IPS-20b (cell line): Measurements from ENCODE around the gene NSMF.

Experiments used
- H3K27ac ChIP-seq: one replicate; pipeline ENCODE4 v1.5.1; 2013; ENCODE audit warnings: low read length
- H3K27me3 ChIP-seq: 2 replicates; pipeline ENCODE4 v1.6.1; 2013; ENCODE audit warnings: mild to moderate bottlenecking, low read length, inconsistent platforms; ENCODE audit not compliant: insufficient read depth
- H3K36me3 ChIP-seq: 2 replicates; pipeline ENCODE4 v1.6.1; 2013; ENCODE audit warnings: low read depth, mild to moderate bottlenecking, inconsistent platforms, low read length, moderate library complexity; ENCODE audit not compliant: insufficient read depth
- H3K4me1 ChIP-seq: 2 replicates; pipeline ENCODE4 v1.6.1; 2013; ENCODE audit warnings: mild to moderate bottlenecking, control low read depth, inconsistent platforms, low read length, moderate library complexity; ENCODE audit not compliant: insufficient read depth
- H3K4me3 ChIP-seq: 2 replicates; pipeline ENCODE4 v1.5.1; 2013; ENCODE audit warnings: mild to moderate bottlenecking, low read length, inconsistent platforms
- H3K9ac ChIP-seq: 2 replicates; pipeline ENCODE4 v1.6.1; 2013; ENCODE audit warnings: low read depth, mild to moderate bottlenecking, inconsistent platforms, low read length, moderate library complexity
- H3K9me3 ChIP-seq: 2 replicates; pipeline ENCODE4 v1.6.1; 2013; ENCODE audit warnings: mild to moderate bottlenecking, low read depth, low read length, inconsistent platforms; ENCODE audit not compliant: insufficient read depth

The NSMF gene

DNA sequence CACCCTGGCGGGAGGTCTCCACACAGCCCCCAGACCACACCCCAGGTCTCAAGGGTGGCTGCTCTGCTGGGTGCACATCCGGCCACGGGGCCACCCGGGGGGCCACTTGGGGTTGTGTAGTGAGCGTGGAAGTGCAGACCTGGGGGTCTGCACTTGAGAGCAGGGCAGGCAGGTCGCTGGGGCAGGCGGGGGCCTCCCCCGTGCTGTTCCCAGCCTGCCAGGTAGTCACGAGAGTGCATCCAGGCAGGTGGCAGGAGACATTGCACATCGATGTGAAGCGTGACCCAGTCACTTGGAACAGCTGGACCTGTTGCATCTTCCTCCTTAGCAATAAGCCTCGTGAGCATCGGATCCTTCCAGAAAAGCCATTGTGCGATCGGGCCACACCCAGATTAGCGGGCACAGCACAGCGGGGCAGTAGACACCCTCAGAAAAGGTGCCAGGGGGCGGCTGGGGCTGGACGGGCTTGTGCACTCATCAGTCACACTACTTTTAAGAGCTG lies 13.2 kb downstream of the NSMF start:
- Histone ChIP-seq H3K4me1 (no peaks in the 10 kb centered on the region), H3K27ac (no peak overlapping the region), H3K27me3 (peaks cover 9% of the 10 kb centered on the region; the same call in 1 of the 2 replicates), H3K36me3 (peaks cover 12% of the 10 kb centered on the region; the same call in 1 of the 2 replicates), H3K4me3 (no peak overlapping the region), H3K9me3 (no peaks in the 10 kb centered on the region), H3K9ac (no peak overlapping the region)

DNA sequence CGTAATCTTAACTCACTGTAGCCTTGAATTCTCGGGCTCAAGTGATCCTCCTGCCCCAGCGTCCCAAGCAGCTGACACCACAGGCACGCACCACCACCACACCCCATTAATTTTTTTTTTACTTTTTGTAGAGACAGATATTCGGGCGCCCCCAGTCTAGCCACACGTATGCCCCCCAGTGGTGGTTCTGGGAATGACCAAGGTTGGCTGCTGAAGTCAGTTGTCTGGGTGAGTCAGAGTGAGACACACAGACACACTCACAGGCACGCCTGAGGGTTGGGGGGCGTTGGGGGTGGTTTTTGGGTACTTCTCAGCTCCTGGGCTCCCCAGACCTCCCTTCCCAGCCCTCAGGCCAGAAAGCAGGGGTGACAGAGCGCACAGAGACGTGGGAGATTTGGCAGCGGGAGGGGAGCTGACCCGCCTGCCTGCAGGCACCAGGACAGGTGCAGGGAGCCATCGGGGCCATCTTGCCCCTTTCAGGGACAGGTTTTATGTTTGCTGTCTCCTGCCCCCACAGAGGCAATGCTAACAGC lies 13.8 kb downstream of the NSMF start:
- Histone ChIP-seq H3K36me3 (peaks cover 12% of the 10 kb centered on the region; the same call in 1 of the 2 replicates), H3K4me3 (no peak overlapping the region; the same call in 1 of the 2 replicates), H3K9me3 (no peaks in the 10 kb centered on the region), H3K27me3 (peaks cover 9% of the 10 kb centered on the region; the same call in 1 of the 2 replicates), H3K27ac (no peak overlapping the region), H3K4me1 (no peaks in the 10 kb centered on the region), H3K9ac (no peak overlapping the region)

DNA sequence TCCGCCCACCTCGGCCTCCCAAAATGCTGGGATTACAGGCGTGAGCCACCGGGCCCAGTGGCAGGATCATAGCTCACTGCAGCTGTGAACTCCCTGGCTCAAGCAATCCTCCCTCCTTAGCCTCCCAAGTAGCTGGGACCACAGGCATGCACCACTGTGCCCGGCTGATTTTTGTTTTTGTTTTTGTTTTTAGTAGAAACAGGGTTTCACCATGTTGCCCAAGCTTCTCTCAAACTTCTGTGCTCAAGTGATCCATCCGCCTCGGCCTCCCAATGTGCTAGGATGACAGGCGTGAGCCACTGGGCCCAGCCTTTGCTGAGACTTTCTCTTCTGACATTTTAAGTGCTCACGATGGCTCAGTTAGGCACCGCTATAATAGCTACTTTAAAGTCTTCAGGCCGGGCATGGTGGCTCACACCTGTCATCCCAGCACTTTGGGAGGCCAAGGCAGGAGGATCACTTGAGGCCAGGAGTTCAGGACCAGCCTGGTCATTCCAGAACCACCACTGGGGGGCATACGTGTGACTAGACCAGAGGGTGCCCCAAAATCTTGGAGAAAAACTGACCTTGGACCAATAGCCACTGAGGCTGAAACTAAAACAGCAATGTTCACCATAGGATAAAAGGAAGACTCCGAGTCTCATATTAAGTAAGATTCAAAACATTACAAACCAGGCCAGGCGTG lies 14.9 kb downstream of the NSMF start:
- H3K9me3 ChIP-seq = no peaks in the 10 kb centered on the region
- peaks cover 9% of the 10 kb centered on the region; the same call in 1 of the 2 replicates for H3K27me3 ChIP-seq
- no peak overlapping the region for H3K9ac ChIP-seq
- H3K27ac ChIP-seq = no peak overlapping the region
- H3K36me3 ChIP-seq = peaks cover 4% of the 10 kb centered on the region; the same call in 1 of the 2 replicates
- H3K4me1 ChIP-seq = no peaks in the 10 kb centered on the region
- no peak overlapping the region for H3K4me3 ChIP-seq

DNA sequence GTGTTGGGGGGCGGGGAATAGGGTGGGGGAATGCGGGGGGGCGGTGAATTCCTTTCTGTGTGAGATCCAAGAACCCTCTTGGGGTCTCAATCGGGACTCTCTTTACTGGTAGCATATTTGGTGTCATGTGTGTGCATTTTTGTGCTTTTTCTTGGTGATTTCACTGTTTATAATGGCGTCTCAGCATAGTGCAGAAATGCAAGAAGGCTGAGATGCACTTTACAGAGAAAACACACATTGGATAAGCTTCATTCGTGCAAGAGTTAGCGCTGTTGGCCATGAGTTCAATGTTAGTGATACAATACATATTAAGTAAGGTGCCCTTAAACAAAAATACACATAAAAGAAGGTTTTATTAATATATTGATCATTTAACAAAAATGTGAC lies 17.2 kb downstream of the NSMF start:
- peak overlapping the region; percentile 57 for H3K4me3 ChIP-seq

DNA sequence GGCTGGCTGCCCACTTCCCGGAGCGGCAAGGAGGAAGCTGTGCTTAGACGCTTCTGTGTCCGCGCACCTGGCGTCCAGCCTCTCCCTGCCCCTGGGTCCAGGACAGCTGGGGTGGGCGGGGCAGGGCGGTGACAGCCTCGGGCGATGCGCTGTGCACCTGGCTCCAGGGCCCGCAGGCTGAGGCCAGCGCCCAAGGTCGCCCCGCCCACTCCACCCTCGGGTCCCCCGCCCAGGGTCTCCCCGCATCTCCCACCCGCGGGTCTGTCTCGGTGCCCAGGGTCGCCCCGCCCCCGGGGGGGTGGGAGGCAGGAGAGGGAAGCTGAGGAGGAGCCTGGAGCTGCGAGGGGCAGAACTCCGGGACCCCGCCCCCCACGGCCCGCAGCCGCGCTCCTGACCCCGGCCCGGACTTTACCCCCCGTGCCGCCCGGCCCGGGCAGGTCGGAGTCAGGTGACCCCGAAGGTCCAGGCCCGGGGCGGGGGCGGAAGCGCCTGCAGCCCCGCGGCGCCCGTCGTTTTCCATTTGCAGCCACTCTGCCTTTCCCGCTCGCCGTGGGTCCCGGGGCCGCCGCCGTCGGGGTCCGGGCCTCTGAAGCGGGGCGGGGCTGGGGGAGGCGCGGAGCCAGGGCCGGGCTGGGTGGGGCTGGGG lies 17.7 kb downstream of the NSMF start, which contains the start of gene ENTPD8:
TSS of gene ENTPD8 (minus strand) at position 69 of the 646 bp plus-strand sequence. CDS start 3,072 bp downstream, outside the sequence.
- Histone ChIP-seq H3K9ac (no peak within 1 kb of the TSS), H3K4me3 (peak within 1 kb of the TSS; percentile 57), H3K27ac (no peak within 1 kb of the TSS), H3K36me3 (no peaks in the 10 kb centered on the region), H3K9me3 (no peaks in the 10 kb centered on the region), H3K27me3 (peaks cover 9% of the 10 kb centered on the region; the same call in 1 of the 2 replicates), H3K4me1 (no peaks in the 10 kb centered on the region)

More for the DNA sequence above, 17.2 kb downstream of the NSMF start:
- peaks cover 9% of the 10 kb centered on the region; the same call in 1 of the 2 replicates for H3K27me3 ChIP-seq
- no peak overlapping the region for H3K27ac ChIP-seq
- H3K9me3 ChIP-seq = no peaks in the 10 kb centered on the region
- no peak overlapping the region for H3K9ac ChIP-seq
- H3K4me1 ChIP-seq = no peaks in the 10 kb centered on the region
- no peaks in the 10 kb centered on the region for H3K36me3 ChIP-seq

DNA sequence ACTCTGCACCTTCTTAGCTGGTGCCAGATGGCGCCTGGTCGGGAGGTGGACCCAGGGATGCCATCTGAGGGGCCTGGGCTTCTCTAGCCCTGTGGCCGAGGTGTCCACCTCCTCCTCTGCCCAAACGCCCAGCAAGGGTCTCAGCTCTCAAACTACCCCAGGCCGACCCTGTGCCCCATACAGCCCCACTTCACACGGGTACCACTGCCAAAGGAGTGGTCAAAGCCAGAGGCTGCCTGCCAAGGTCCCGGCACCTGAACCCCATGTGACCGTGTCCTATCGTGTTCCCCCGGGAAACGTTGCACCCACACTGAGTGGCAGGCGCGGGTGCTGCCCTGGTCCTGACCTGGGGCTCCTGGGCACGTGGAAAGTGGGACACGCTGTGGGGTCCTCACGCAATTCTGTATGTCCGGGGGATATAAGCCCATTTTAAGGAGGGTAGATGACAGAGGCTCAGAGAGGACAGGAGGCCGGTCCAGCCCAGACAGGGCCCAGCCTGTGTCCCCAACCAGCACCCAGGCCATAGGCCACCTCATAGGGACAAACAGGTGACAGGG lies 19.9 kb downstream of the NSMF start:
- Histone ChIP-seq H3K36me3 (no peaks in the 10 kb centered on the region), H3K4me1 (no peaks in the 10 kb centered on the region), H3K9me3 (no peaks in the 10 kb centered on the region), H3K27ac (no peak overlapping the region), H3K4me3 (no peak overlapping the region), H3K9ac (no peak overlapping the region), H3K27me3 (peaks cover 9% of the 10 kb centered on the region; the same call in 1 of the 2 replicates)

DNA sequence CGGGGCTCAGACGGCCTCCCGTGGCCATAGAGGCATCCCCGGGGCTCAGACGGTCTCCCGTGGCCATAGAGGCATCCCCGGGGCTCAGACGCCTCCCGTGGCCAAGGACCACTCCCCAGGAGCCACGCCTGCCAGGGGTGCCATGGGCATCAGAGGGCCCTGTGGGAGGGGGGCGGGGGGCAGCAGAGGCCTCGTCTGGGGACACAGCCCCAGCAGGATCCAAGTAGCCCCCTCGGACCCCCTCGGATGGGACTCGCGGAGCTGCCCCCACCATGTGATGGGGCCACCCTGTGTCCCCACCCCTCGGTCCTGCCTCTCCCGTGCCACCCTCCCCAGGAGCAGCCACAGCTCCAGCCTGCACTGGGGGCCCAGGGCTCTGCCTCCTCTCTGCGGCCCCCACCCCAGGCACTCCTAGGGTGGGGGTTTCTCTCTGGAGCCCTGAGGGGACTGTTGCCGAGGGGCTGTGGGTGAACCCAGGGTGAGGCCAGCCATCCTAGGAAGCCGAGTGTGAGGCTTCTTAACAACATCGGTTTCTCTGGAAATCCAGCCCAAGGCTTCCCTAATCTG lies 20.5 kb downstream of the NSMF start:
- H3K4me1 ChIP-seq = no peaks in the 10 kb centered on the region
- no peaks in the 10 kb centered on the region for H3K36me3 ChIP-seq
- no peak overlapping the region for H3K4me3 ChIP-seq
- H3K27me3 ChIP-seq = peaks cover 9% of the 10 kb centered on the region; the same call in 1 of the 2 replicates
- H3K9me3 ChIP-seq = no peaks in the 10 kb centered on the region
- H3K27ac ChIP-seq = no peak overlapping the region
- no peak overlapping the region for H3K9ac ChIP-seq

DNA sequence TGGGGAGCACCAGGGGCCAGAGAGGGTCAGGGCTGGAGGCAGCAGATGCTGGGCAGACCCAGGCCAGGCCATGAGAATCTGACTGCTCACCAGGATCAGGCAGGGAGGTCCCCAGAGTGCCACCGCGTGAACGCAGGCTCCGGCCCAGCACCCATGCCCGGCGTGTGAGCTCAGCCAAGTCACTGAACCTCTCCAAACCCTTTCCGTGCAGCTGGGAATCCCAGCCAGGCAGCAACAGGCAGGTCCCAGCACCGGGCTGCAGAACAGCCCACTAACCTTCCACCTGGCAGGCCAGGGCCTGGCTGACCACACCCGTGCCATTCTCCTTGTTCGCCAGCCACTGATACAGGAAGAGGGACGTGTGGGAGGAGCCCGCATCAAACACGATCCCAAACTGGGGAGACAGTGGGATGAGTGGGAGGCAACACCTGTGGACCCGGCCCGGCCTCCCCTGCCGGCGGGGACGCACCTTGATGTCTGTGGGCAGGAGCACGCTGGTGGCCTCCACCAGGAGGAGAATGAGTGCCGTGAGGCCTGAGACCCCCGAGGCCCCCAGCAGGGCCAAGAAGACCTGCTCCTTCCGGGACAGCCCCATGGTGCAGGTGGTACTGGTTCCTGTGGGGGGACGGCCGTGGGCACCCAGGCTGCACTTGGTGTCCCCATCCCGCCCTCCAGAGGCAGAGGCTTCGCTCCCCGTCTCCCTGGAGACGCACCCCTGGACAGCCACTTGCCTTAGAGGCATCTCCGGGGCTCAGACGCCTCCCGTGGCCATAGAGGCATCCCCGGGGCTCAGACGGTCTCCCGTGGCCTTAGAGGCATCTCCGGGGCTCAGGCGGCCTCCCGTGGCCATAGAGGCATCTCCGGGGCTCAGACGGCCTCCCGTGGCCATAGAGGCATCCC lies 21.2 kb downstream of the NSMF start:
- H3K27ac ChIP-seq = no peak overlapping the region

DNA sequence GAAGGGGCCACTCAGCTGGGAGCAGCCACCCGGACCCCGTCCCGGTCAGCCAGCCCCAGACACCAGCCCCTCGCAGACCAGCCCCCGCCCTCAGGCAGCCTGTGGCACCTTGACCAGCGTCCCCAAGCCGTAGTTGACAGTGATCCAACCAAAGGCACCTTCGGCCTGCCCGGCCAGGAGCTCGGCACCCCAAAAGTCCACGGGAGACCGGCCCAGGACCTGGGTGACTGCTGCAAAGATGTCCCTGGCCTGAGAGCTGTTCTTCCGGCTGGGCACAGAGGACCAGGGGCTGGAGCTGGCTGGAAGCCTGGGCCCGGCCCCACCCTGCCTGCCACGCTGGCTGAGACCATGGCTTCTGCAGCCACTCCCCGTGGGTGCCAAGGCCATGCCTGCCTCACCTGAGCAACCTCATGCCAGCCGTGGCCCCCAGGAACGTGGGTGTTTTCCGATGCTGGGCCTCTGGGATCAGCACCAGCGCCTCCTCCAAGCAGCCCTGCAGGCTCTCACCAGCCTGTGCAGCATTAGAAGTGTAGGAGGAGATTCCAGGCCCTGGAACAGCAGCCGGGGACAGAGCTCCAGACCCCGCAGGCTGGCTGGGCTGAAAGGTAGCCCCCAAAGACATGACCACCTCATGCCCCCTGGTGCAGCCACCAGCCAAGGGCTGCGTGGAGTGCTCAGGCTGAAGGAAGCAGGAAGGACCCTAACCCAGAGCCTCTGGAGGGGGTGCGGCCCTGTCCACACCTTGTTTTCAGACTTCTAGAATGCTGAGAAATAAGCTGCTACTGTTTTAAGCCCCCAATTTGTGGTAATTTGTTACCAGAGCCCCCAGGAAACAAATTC lies 22.2 kb downstream of the NSMF start:
- H3K4me3 ChIP-seq = no peak overlapping the region
- no peak overlapping the region for H3K27ac ChIP-seq
- H3K9me3 ChIP-seq = no peaks in the 10 kb centered on the region
- no peaks in the 10 kb centered on the region for H3K36me3 ChIP-seq
- no peaks in the 10 kb centered on the region for H3K4me1 ChIP-seq
- peaks cover 2% of the 10 kb centered on the region; the same call in 1 of the 2 replicates for H3K27me3 ChIP-seq
- no peak overlapping the region for H3K9ac ChIP-seq

More for the DNA sequence above, 21.2 kb downstream of the NSMF start:
- Histone ChIP-seq H3K9ac (no peak overlapping the region), H3K27me3 (peaks cover 9% of the 10 kb centered on the region; the same call in 1 of the 2 replicates), H3K4me3 (no peak overlapping the region), H3K4me1 (no peaks in the 10 kb centered on the region), H3K9me3 (no peaks in the 10 kb centered on the region), H3K36me3 (no peaks in the 10 kb centered on the region)
